T-helper 9 cell (primary cell): Measurements from ENCODE around the gene SLC39A11.
A peak's percentile ranks its signal among the peaks of the same experiment; 100 is the strongest.
"Not testable (repeated sequence)": the region's sequence is repeated elsewhere in the genome, so short reads cannot be mapped to it uniquely, and the experiment has no call there.

Source experiments
- DNase-seq: peaks from one replicate; pipeline ENCODE4 v3.0.0-alpha.2; 2020

Gene SLC39A11

GRCh38 chr17:73005360-73005759 lies 87.1 kb downstream of the SLC39A11 start:
- DNase-seq: no peak

GRCh38 chr17:73003487-73003886 lies 89.0 kb downstream of the SLC39A11 start:
- DNase-seq: no peak

GRCh38 chr17:73000832-73001231 lies 91.7 kb downstream of the SLC39A11 start:
- DNase-seq: no peak

- not testable (repeated sequence) for DNase-seq
These were observed 93.0 kb downstream of the SLC39A11 start for GRCh38 chr17:72999474-72999873.

GRCh38 chr17:72998343-72998742 lies 94.1 kb downstream of the SLC39A11 start:
- no peak for DNase-seq

GRCh38 chr17:72997559-72997958 lies 94.9 kb downstream of the SLC39A11 start:
- no peak for DNase-seq

GRCh38 chr17:72996791-72997190 lies 95.7 kb downstream of the SLC39A11 start:
- DNase-seq: no peak

- no peak for DNase-seq
These were observed 97.4 kb downstream of the SLC39A11 start for GRCh38 chr17:72995008-72995656.

GRCh38 chr17:72992783-72993467 lies 99.6 kb downstream of the SLC39A11 start:
- not testable (repeated sequence) for DNase-seq

GRCh38 chr17:72991651-72992050 lies 100.8 kb downstream of the SLC39A11 start:
- DNase-seq: no peak

GRCh38 chr17:72989074-72989610 lies 103.3 kb downstream of the SLC39A11 start:
- no peak for DNase-seq

- DNase-seq: no peak
These were observed 104.0 kb downstream of the SLC39A11 start for GRCh38 chr17:72988451-72988850.

- DNase-seq: no peak
These were observed 105.3 kb downstream of the SLC39A11 start for GRCh38 chr17:72987166-72987565.

- DNase-seq: peak; percentile 11
These were observed 106.4 kb downstream of the SLC39A11 start for GRCh38 chr17:72985882-72986720.

GRCh38 chr17:72984926-72985325 lies 107.6 kb downstream of the SLC39A11 start:
- DNase-seq: no peak

GRCh38 chr17:72984145-72984925 lies 108.2 kb downstream of the SLC39A11 start:
- no peak for DNase-seq

- DNase-seq: no peak
These were observed 109.8 kb downstream of the SLC39A11 start for GRCh38 chr17:72982680-72983079.

- no peak for DNase-seq
These were observed 113.8 kb downstream of the SLC39A11 start for GRCh38 chr17:72978593-72979218.

- no peak for DNase-seq
These were observed 114.6 kb downstream of the SLC39A11 start for GRCh38 chr17:72977771-72978417.

- DNase-seq: no peak
These were observed 115.3 kb downstream of the SLC39A11 start for GRCh38 chr17:72976971-72977770.

GRCh38 chr17:72975509-72975908 lies 117.0 kb downstream of the SLC39A11 start:
- DNase-seq: no peak
